Left kidney (tissue), 2 donors: ENCODE data around the gene ITGA8. TPM values are rescaled to one million over a fixed set of nuclear protein-coding genes. Genes with fewer than 3 reads are reported as not detected.
"Not testable (repeated sequence)": the region's sequence is repeated elsewhere in the genome, so short reads cannot be mapped to it uniquely, and the experiment has no call there.

ENCODE experiments used
- DNase-seq: peaks from one replicate; pipeline ENCODE4 v3.0.0-alpha.2; 2013
- polyA plus RNA-seq: library from polyadenylated mRNA; unstranded; fragments of 120-200 nt; gene quantifications from one replicate; pipeline ENCODE4 v1.2.1, GENCODE V29; 2013; ENCODE audit not compliant: insufficient read length

ITGA8 gene
- polyA plus RNA-seq, 1 donor, result 47.7 TPM

GRCh38 chr10:15695852-15696251 is 23.9 kb downstream of the ITGA8 start:
- no peak for DNase-seq

- no peak for DNase-seq
Measured at GRCh38 chr10:15690031-15690430, 29.7 kb downstream of the ITGA8 start.

- no peak for DNase-seq
Measured at GRCh38 chr10:15684768-15685167, 35.0 kb downstream of the ITGA8 start.

GRCh38 chr10:15681076-15681475 is 38.6 kb downstream of the ITGA8 start:
- DNase-seq, result no peak

GRCh38 chr10:15678851-15679250 is 40.9 kb downstream of the ITGA8 start:
- DNase-seq, result no peak

GRCh38 chr10:15672469-15672868 is 47.3 kb downstream of the ITGA8 start:
- no peak for DNase-seq

DNA sequence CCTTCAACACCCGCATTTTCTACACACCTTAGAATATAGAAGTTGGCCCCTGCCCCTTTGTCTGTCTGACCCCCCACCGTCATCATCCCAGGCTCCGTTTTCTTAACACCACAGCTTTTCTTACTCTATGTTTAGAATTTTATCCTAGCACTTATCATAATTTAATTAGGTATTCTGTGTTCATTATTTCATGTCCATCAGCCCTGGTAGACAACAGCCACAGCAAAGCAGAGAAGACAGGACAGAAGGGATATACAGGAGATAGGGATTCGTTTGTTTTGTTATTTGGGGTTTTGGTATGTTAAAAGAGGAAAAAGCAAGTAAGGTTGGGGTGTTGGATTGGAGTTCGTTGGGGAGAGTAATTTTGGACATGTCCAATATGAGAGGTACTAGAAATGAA is 48.8 kb downstream of the ITGA8 start:
- no peak for DNase-seq

DNA sequence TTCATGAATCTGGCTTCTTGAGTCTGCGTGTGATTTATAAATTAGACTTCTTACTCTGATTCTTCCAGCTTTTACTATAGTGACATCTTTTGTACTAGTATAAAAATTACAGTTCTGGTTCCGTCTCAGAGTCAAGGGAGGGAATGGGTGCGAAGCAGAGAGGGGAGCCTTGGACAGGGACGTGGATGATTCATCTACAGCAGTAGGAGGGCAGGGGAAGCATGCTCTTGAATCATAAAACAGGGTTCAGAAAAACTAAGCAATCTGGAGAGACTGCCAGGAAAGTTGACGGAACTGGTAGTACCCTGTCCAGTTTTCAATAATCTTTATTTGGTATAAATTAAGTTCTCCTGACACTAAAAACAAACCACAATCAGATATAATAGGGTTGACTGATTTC is 58.1 kb downstream of the ITGA8 start:
- DNase-seq, result no peak

GRCh38 chr10:15660990-15661389 is 58.7 kb downstream of the ITGA8 start:
- DNase-seq, result no peak

DNA sequence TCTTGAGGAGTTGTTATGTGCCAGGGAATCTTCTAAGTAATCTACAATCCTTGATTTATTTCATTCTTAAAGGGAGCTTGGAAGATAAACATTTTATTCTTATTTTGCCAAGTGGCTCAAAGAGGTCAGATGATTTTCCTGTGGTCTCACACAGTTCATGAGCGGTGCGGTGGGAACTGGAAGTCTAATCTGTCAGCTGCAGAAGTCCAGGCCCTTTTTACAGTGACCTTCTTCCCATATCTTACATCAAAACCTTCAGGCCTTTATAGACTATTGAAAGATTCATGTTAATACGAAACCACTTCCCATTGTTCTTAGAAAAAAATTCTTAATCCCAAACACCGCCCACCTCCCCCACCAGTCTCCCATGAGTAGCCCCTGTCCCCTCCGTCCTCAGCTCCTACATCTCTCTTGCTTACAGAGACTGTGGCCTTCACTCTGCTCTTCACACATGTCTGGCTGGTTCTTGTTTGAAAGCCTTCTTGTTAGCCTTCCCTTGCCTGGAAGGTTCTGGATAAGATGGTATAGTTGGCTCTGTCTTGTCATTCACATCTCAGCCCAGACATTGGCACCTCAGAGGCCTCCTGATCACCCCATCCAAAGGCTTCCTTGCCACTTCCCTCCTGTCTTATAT is 61.5 kb downstream of the ITGA8 start:
- no peak for DNase-seq

DNA sequence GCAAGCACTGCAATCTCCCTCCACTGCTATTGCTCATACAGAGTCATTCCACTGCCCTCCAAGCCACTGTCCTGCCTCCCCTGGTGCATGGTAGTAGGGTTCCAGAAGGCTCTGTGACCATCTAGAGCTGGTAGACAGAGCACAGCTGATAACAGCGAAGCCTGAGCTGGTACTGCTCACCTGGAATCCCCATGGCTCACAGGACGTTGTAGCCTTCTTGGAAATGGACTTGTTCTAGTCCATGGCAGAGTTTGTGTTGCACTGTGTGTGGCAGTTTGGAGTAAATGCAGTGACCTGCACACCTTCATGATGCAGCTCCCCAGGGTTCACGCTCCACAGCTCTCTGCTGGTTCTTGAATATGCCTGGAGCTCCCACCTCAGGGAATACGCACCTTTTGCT is 67.0 kb downstream of the ITGA8 start:
- DNase-seq, result no peak

GRCh38 chr10:15652117-15652516 is 67.6 kb downstream of the ITGA8 start:
- DNase-seq, result no peak

GRCh38 chr10:15651175-15651574 is 68.5 kb downstream of the ITGA8 start:
- no peak for DNase-seq

DNA sequence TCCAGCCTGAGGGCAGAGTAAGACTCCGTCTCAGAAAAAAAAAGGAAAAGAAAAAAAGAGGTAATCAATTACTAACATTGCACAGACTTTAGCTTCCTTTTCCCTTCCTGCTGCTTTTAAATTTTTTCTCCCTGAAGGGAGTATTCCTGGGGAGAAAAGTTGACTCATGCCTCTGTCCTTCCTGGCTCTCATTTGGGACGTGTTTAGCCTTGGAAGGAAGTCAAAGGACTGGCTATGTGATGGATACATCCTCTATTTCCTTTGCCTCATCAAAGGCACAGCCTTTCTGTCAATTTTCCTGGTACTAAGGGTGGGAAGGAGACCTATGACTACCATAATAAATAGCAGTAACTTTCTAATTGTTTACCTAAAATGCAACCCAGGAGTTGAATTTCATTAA is 77.6 kb downstream of the ITGA8 start:
- DNase-seq, result no peak

DNA sequence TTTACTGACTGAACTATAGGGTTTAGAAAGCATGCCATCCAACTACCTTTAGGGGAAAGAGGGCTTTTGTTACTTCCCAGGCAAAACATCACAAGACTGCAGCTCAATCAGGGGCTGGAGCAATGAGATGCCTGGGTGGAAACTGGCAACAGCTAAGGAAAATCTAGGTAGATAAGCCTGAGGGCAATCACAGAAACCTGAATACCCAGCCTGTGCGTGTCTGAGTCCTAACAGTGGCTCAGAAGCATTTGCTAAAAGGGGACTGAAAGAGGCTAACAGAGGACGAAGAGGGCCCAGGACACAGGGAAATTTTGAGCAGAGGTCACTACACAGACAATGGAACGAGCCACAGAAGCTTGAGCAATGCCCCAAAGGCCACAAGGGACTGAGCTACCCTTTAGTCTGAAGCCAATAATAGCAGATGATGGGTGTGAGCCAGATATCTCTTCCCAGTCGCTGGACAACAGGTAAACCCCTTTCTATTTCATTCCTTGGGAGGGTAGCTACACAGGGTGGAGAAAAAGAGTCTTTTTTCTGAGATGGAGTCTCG is 79.1 kb downstream of the ITGA8 start:
- DNase-seq, result no peak

DNA sequence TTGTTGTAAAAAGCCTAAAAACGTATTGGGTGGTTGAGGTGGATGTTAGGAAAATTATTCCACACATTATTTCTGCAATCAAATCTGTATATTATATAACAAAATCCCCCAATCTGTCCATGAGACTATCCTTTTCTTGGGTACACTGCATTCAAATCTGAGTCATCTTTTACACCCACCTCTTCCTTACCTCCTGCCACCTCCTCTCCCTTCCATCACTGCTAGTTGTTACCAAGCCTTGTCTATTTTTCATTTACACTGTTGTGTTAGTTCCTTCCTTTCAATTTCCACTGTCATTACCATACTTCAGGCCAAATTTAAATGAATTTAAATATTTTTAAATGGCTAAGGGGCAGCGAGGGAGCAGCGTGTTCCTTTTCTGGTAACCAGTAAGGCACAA is 83.3 kb downstream of the ITGA8 start:
- no peak for DNase-seq

- no peak for DNase-seq
Measured at GRCh38 chr10:15632456-15633091, 87.1 kb downstream of the ITGA8 start.

- DNase-seq, result not testable (repeated sequence)
Measured at GRCh38 chr10:15631205-15631604, 88.5 kb downstream of the ITGA8 start.

DNA sequence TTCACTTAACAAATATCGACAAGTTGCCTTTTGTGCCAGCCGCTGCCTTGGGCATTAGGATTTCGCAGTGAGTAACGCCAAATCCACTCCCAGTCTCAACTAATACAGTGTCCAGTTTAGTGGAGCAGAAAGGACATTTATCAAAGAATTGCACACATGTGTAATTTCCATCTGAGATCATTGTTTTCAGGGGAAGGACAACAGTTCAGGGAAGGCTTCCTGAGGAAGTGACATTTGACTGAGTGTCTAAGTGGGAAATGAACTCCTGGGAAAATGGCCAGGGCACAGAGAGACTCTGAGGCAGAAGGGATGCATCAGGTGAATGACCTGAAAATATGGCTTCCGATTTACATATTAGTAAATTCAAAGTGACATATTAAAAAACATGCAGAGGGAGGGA is 89.4 kb downstream of the ITGA8 start:
- DNase-seq, result no peak

- no peak for DNase-seq
Measured at GRCh38 chr10:15627617-15628196, 92.0 kb downstream of the ITGA8 start.

DNA sequence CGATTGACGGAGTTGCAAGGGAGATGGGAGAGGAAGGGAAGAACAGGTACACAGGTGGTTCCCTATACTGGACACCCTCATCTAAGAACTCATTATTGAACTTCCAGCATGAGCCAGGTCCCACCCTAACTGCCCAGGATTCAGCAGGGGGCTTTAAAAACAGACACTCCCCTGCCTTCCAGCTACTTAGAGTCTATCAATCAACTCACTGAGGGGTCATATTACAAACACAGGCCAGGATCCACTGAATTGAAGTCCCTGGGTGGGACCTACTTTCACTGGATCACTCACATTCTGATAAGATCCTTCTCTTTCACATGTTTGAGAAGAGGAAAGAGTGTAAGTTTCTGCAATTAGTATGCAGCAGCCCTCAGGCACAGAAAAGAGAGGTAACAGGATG is 92.8 kb downstream of the ITGA8 start:
- no peak for DNase-seq

DNA sequence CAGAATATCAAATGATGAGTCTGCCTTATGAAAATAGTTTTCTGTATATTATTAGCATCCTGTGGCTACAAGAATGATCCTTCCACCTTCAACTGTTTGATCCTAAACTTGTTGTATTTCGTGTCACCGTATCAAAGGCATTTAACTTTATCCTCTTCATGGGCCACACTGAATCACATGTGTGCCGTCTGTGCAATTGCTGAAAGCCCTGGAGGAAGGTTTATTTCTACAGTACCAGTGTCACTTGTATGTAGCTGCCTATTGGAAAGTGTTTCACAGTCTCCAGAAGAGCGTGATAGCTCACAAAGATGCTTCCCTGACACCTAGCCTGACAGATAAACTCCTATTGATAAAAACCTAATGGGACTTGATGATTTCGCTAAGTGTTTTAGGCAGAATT is 94.5 kb downstream of the ITGA8 start:
- no peak for DNase-seq

DNA sequence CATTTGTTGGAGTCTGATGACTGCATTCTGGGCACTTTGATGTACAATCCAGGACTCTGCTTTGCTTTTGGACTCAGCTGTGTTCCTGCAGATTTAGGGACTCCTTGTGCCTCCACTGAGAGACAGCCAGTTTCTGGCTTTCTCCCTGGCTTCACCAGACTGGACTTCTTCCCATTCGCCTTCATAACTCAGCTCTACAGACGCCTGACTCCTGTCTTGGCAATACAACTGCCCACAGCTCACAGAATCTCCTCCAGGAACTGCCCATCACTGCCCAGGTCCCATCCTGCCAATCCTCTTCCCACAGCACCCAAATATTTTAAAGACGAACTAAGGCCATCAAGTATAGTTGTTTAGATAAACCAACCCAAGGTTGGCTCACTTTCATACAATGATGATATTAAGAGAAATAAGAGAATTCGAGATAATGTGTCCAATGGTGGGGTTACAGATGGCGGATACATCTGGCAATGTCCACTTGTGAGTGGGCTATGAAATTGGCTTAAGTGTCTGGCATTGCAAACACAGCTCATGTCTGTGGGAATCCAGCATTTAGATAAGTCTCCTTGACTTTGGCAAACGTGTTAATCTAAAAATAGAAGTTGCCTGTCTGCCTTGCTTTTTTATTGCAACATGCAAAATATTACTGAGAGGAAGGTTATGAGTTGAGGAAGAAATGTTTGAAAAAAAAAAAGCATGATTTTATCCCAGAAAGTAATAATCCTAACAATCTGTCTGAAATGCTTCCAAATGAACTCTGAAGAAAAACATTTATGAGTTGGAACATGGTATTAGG is 95.1 kb downstream of the ITGA8 start:
- no peak for DNase-seq
